HepG2 (cell line): Measurements from ENCODE around the gene TMEM59. TPM values are rescaled to one million over a fixed set of nuclear protein-coding genes. Genes with fewer than 3 reads are reported as not detected.

Experiments
- BRD4 ChIP-seq: sonication (generic); formaldehyde crosslinking; IDR thresholded peaks from 2 replicates; pipeline ENCODE4 v1.4.0; 2020; ENCODE audit warnings: missing genetic modification reagents
- BRF2 ChIP-seq: sonication (generic); formaldehyde crosslinking; IDR thresholded peaks from 2 replicates; pipeline ENCODE4 v1.8.1; 2022; ENCODE audit warnings: mild to moderate bottlenecking, missing genetic modification reagents
- EED ChIP-seq: sonication (generic); formaldehyde crosslinking; IDR thresholded peaks from 2 replicates; pipeline ENCODE4 v1.5.0; 2020; ENCODE audit warnings: mild to moderate bottlenecking, missing genetic modification reagents
- ELF3 ChIP-seq: IDR thresholded peaks from 2 replicates; pipeline ENCODE4 v1.6.1; 2016; ENCODE audit warnings: missing genetic modification reagents, missing compliant biosample characterization
- HCFC1 ChIP-seq: fragments of 150-350 bp; IDR thresholded peaks from 2 replicates; pipeline ENCODE4 v1.6.1; 2014; ENCODE audit warnings: low read depth, low read length
- HDAC1 ChIP-seq: sonication (generic); formaldehyde crosslinking; IDR thresholded peaks from 2 replicates; pipeline ENCODE4 v1.5.1; 2020; ENCODE audit warnings: mild to moderate bottlenecking, missing genetic modification reagents
- IKZF1 ChIP-seq: fragments of 450-650 bp; IDR thresholded peaks from 2 replicates; pipeline ENCODE4 v1.7.1; 2016
- IRF2 ChIP-seq: IDR thresholded peaks from 2 replicates; pipeline ENCODE4 v1.6.1; 2018; ENCODE audit warnings: missing genetic modification reagents, missing compliant biosample characterization
- IRF9 ChIP-seq: sonication (generic); formaldehyde crosslinking; IDR thresholded peaks from 2 replicates; pipeline ENCODE4 v1.8.0; 2022; ENCODE audit warnings: missing genetic modification reagents, mild to moderate bottlenecking, borderline replicate concordance
- JUN ChIP-seq: sonication (generic); formaldehyde crosslinking; IDR thresholded peaks from 2 replicates; pipeline ENCODE4 v1.4.0; 2020; ENCODE audit warnings: mild to moderate bottlenecking, missing genetic modification reagents
- KAT7 ChIP-seq: IDR thresholded peaks from 2 replicates; pipeline ENCODE4 v1.6.1; 2018; ENCODE audit warnings: borderline replicate concordance, missing compliant biosample characterization
- KLF16 ChIP-seq, 2 experiments: sonication (generic) in 1 of 2; formaldehyde crosslinking in 1 of 2; IDR thresholded peaks; 2 replicates each; pipeline versions ENCODE4 v1.6.1 to v1.8.0; 2016 to 2023; ENCODE audit warnings: missing genetic modification reagents in 2 of 2, missing compliant biosample characterization in 1 of 2
- KLF9 ChIP-seq: IDR thresholded peaks from 2 replicates; pipeline ENCODE4 v1.6.1; 2016; ENCODE audit warnings: low read depth
- TBX2 ChIP-seq: sonication (generic); formaldehyde crosslinking; IDR thresholded peaks from 2 replicates; pipeline ENCODE4 v1.5.0; 2020; ENCODE audit warnings: missing genetic modification reagents, mild to moderate bottlenecking, borderline replicate concordance
- TERF1 ChIP-seq: sonication (generic); formaldehyde crosslinking; IDR thresholded peaks from 2 replicates; pipeline ENCODE4 v1.8.0; 2022; ENCODE audit warnings: mild to moderate bottlenecking, missing genetic modification reagents, moderate library complexity
- ZBTB7A ChIP-seq: sonication (generic); formaldehyde crosslinking; IDR thresholded peaks from 2 replicates; pipeline ENCODE4 v1.8.0; 2022; ENCODE audit warnings: mild to moderate bottlenecking, missing genetic modification reagents
- ZNF263 ChIP-seq: sonication (generic); formaldehyde crosslinking; IDR thresholded peaks from 2 replicates; pipeline ENCODE4 v1.4.0; 2020; ENCODE audit warnings: missing genetic modification reagents
- ZNF280B ChIP-seq: sonication (generic); formaldehyde crosslinking; IDR thresholded peaks from 2 replicates; pipeline ENCODE4 v1.5.0; 2020; ENCODE audit warnings: missing genetic modification reagents, mild to moderate bottlenecking, borderline replicate concordance
- ZNF281 ChIP-seq: sonication (generic); formaldehyde crosslinking; IDR thresholded peaks from 2 replicates; pipeline ENCODE4 v1.4.0; 2020; ENCODE audit warnings: missing genetic modification reagents, borderline replicate concordance
- ZNF44 ChIP-seq: sonication (generic); formaldehyde crosslinking; IDR thresholded peaks from 2 replicates; pipeline ENCODE4 v1.5.1; 2020; ENCODE audit warnings: mild to moderate bottlenecking, missing genetic modification reagents
- ZNF614 ChIP-seq: IDR thresholded peaks from 2 replicates; pipeline ENCODE4 v1.6.1; 2018; ENCODE audit warnings: missing biosample characterization, missing genetic modification reagents, inconsistent platforms, borderline replicate concordance
- ZNF788 ChIP-seq: sonication (generic); formaldehyde crosslinking; IDR thresholded peaks from 2 replicates; pipeline ENCODE4 v1.5.0; 2020; ENCODE audit warnings: mild to moderate bottlenecking, missing genetic modification reagents, borderline replicate concordance
- polyA plus RNA-seq, 8 experiments: library from polyadenylated mRNA; depleted of rRNA in 3 of 8; stranded (reverse) in 7 of 8; unstranded in 1 of 8; fragments of >200 nt; fragmentation: Illumina TruSeq in 4 of 8; extraction: Trizol in 4 of 8; gene quantifications; 2 replicates each; pipeline versions ENCODE4 v1.2.1 to v1.2.3, GENCODE V29; 2011 to 2016; ENCODE audit warnings: low read depth in 4 of 8, missing spikeins in 1 of 8, mixed read lengths in 1 of 8; ENCODE audit not compliant: insufficient read depth in 1 of 8
- total RNA-seq, 5 experiments: library from RNA; depleted of rRNA; stranded (reverse); fragments of >200 nt; fragmentation: Illumina TruSeq; extraction: Trizol; gene quantifications; 2 replicates each; pipeline ENCODE4 v1.2.3, GENCODE V29; 2016; ENCODE audit warnings: low read depth in 1 of 5

The TMEM59 gene
- total and polyA plus RNA-seq, 2 of the 13 experiments (the other 11 are each of a cell fraction or from before 2014, with no cell fraction given), result 147 to 363 TPM

GRCh38 chr1:54052934-54053744, at the start of gene TMEM59, which contains the start of gene TCEANC2 (continued):
- TF ChIP-seq ZNF280B (CRISPR knock-in tag) (peak; percentile 22), BRF2 (CRISPR knock-in tag) (no peak), EED (CRISPR knock-in tag) (0 out of 2 replicates have a peak, but pooled peaks have one; percentile 45), ZNF263 (CRISPR knock-in tag) (no peak), ELF3 (peak; percentile 91), TERF1 (CRISPR knock-in tag) (no peak), IRF9 (CRISPR knock-in tag) (no peak), KLF9 (0 out of 2 replicates have a peak, but pooled peaks have one; percentile 69), JUN (no peak), TBX2 (CRISPR knock-in tag) (no peak; the same call in none of the 2 replicates), ZNF614 (CRISPR knock-in tag) (peak; percentile 48; the same call in 1 of the 2 replicates), HCFC1 (peak; percentile 97), ZBTB7A (CRISPR knock-in tag) (no peak), IKZF1 (no peak), ZNF788 (CRISPR knock-in tag) (peak; percentile 90), KAT7 (peak; percentile 63; the same call in 1 of the 2 replicates), HDAC1 (CRISPR knock-in tag) (peak; percentile 80), ZNF44 (CRISPR knock-in tag) (no peak), ZNF281 (CRISPR knock-in tag) (no peak), KLF16 (CRISPR knock-in tag; IDR thresholded peaks at IDR 0.05) (peak in 1 of 2 experiments; percentile 86; a peak in 2 of 4 replicates), BRD4 (CRISPR knock-in tag) (no peak), IRF2 (peak; percentile 70; the same call in 1 of the 2 replicates)
